Tibial artery (tissue), 4 donors: Measurements from ENCODE around the gene ZNF821.
A peak's percentile ranks its signal among the peaks of the same experiment; 100 is the strongest.

Experiments
- DNase-seq, 2 donors: peaks; one replicate each; pipeline ENCODE4 v3.0.0-alpha.2; 2019
- H3K27ac ChIP-seq, 2 donors: fragments of 200-600 bp; sonication (generic) in 1 of 2; 1 replicate in 1 of 2; 2 replicates in 1 of 2; pipeline ENCODE4 v1.5.1; 2018 to 2019; ENCODE audit warnings: mild to moderate bottlenecking in 1 of 2
- H3K27me3 ChIP-seq, 2 donors: fragments of 200-600 bp; sonication (generic) in 1 of 2; one replicate each; pipeline versions ENCODE4 v1.5.1 to v1.6.0; 2016 to 2019
- H3K36me3 ChIP-seq, 3 donors: fragments of 200-600 bp; sonication (generic) in 2 of 3; one replicate each; pipeline ENCODE4 v1.5.1; 2016 to 2019; ENCODE audit warnings: mild to moderate bottlenecking in 2 of 3
- H3K4me1 ChIP-seq, 4 donors: fragments of 200-600 bp; sonication (generic) in 2 of 4; 1 replicate in 3 of 4; 2 replicates in 1 of 4; pipeline ENCODE4 v1.5.1; 2016 to 2019
- H3K4me3 ChIP-seq, 2 donors: fragments of 200-600 bp; sonication (generic) in 1 of 2; 1 replicate in 1 of 2; 2 replicates in 1 of 2; pipeline ENCODE4 v1.5.1; 2018 to 2019; ENCODE audit warnings: mild to moderate bottlenecking in 2 of 2
- H3K9me3 ChIP-seq, 3 donors: fragments of 200-600 bp; sonication (generic) in 1 of 3; one replicate each; pipeline ENCODE4 v1.5.1; 2016 to 2019
- CTCF ChIP-seq, 2 experiments: fragments of 200-600 bp in 1 of 2; fragments of 450-650 bp in 1 of 2; IDR thresholded peaks; one replicate each; pipeline ENCODE4 v1.5.1; 2017 to 2019; ENCODE audit warnings: antibody characterized with exemption in 2 of 2, mild to moderate bottlenecking in 1 of 2, moderate library complexity in 1 of 2
- intact Hi-C: fragments of 100-400 bp; cut with DNase I; formaldehyde crosslinking; loops from one replicate; pipeline ENCODE4 v1.15.0; 2023; ENCODE audit warnings: low total_unique reads

Gene ZNF821

DNA sequence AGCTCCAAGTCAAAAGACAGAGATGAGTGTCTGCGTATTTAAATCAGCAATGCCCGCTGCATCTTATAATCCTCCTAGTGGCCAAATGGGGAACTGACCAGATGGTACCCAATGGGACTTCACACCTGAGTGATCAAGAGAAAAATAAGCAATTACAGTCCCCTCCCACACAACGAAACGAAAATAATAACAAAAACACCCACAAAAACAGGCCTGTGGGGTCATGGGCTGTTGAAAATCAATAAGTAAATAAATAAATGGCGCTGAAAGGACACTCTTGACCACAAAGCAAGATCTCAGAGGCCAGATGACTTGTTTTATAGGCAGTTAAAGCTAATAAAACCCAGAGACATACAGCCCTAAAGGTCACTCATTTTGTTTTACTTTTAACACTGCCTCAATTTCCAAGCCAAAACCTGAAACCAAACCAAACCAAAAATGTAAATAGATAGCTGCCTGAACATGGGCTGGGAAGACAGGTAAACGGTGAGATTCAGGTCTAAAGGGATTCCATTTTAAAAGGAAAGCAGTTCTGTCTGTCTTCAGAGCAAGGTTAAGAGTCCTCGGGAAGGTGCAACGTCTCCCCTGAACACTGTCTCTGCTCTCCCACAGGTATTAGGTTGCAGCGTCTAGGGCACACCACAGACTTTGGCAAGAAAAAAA lies 1.3 kb downstream of the ZNF821 start:
- peak overlapping the region; percentile 92 to 94 for H3K27ac ChIP-seq
- intact Hi-C loops = loop anchor here (2.0 to 5.0 kb wide), 3 partner anchors 75 to 155 kb away; partner anchors contain the start of gene AP1G1
- DNase-seq = peak in 1 of 2 donors; percentile 77

DNA sequence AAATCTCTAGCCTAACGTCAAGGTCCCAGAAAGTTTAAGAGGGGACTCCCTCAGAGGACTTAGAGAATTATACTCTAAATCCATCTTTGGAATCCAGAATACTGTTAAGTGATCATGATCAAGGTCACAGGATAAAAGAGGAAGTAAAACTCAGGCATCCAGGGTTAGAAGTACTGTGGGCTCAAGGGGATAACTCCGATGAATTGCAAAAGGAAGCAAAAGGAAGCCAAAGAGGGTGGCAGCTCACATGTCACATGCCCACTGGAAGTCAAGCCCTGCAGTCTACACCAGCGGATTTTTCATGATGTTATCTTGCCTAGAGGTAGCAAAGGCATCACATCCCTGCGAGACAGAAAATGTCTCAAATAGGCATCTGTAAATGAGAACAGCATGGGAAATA lies 3.8 kb downstream of the ZNF821 start:
- no peak overlapping the region for H3K4me3 ChIP-seq
- H3K27me3 ChIP-seq = no peaks in the 10 kb centered on the region
- peaks cover 0 to 52% (median 19%) of the 10 kb centered on the region in 3 donors for H3K36me3 ChIP-seq
- TF ChIP-seq CTCF (IDR thresholded peaks at IDR 0.05) = no peak
- H3K4me1 ChIP-seq = peaks cover 0 to 9% (median 2%) of the 10 kb centered on the region in 4 donors
- DNase-seq = no peak
- no peak overlapping the region for H3K27ac ChIP-seq
- intact Hi-C loops = loop anchor here (5.0 kb wide), 2 partner anchors 73 to 153 kb away; partner anchors contain the start of gene AP1G1
- H3K9me3 ChIP-seq = no peaks in the 10 kb centered on the region

More for the DNA sequence above, 1.3 kb downstream of the ZNF821 start:
- peak; percentile 81 to 91 for TF ChIP-seq CTCF (IDR thresholded peaks at IDR 0.05)
- H3K27me3 ChIP-seq = no peaks in the 10 kb centered on the region
- H3K36me3 ChIP-seq = peaks cover 0 to 28% (median 6%) of the 10 kb centered on the region in 3 donors
- H3K9me3 ChIP-seq = no peaks in the 10 kb centered on the region
- H3K4me1 ChIP-seq = peaks cover 0 to 9% (median 2%) of the 10 kb centered on the region in 4 donors
- H3K4me3 ChIP-seq = peak overlapping the region; percentile 82 to 92

- TF ChIP-seq CTCF (IDR thresholded peaks at IDR 0.05) = no peak
- DNase-seq = no peak
Observed at GRCh38 chr16:71878911-71879310, 5.1 kb downstream of the ZNF821 start.

DNA sequence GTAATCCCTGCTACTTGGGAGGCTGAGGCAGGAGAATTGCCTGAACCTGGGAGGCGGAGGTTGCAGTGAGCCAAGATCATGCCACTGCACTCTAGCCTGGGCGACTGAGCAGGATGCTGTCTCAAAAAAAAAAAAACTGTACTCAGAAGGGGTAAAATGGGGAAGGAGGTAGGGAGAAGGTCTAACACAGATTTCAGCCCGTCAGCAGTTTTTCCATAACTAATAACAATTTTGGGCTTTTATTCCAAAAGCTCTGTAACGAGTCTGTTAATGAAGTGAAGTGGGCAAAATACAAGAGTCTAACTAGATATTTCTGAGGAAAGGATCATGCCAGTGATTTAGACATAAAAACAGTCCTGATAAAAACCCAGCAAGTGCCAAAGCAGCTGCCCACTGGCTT lies 10.8 kb downstream of the ZNF821 start:
- intact Hi-C loops = no loop called here

More at GRCh38 chr16:71878911-71879310, 5.1 kb downstream of the ZNF821 start:
- Histone ChIP-seq H3K4me1 (peaks cover 0 to 9% (median 2%) of the 10 kb centered on the region in 4 donors), H3K36me3 (peaks cover 3 to 64% (median 26%) of the 10 kb centered on the region in 3 donors), H3K4me3 (no peak overlapping the region), H3K27me3 (no peaks in the 10 kb centered on the region), H3K27ac (no peak overlapping the region), H3K9me3 (no peaks in the 10 kb centered on the region)
- intact Hi-C loops = no loop called here

GRCh38 chr16:71870818-71871217 lies 13.2 kb downstream of the ZNF821 start:
- no peaks in the 10 kb centered on the region for H3K9me3 ChIP-seq
- intact Hi-C loops = no loop called here
- H3K4me1 ChIP-seq = no peaks in the 10 kb centered on the region
- no peak overlapping the region for H3K4me3 ChIP-seq
- peaks cover 3 to 54% (median 23%) of the 10 kb centered on the region in 3 donors for H3K36me3 ChIP-seq
- no peak for TF ChIP-seq CTCF (IDR thresholded peaks at IDR 0.05)
- H3K27me3 ChIP-seq = no peaks in the 10 kb centered on the region
- DNase-seq = no peak
- no peak overlapping the region for H3K27ac ChIP-seq

More for the DNA sequence above, 10.8 kb downstream of the ZNF821 start:
- no peak for TF ChIP-seq CTCF (IDR thresholded peaks at IDR 0.05)
- no peaks in the 10 kb centered on the region for H3K4me1 ChIP-seq
- no peak for DNase-seq
- H3K4me3 ChIP-seq = no peak overlapping the region
- peaks cover 3 to 60% (median 33%) of the 10 kb centered on the region in 3 donors for H3K36me3 ChIP-seq
- no peaks in the 10 kb centered on the region for H3K27me3 ChIP-seq
- H3K27ac ChIP-seq = no peak overlapping the region
- H3K9me3 ChIP-seq = no peaks in the 10 kb centered on the region
